Measurements from ENCODE around the gene PBX3. TPM values are rescaled to one million over a fixed set of nuclear protein-coding genes. Genes with fewer than 3 reads are reported as not detected.

The PBX3 gene
- total and polyA plus RNA-seq, 9 of the 15 experiments (the other 6 are each of a cell fraction or from before 2014, with no cell fraction given), result 0.14 to 5.8 (median 0.92) TPM

DNA sequence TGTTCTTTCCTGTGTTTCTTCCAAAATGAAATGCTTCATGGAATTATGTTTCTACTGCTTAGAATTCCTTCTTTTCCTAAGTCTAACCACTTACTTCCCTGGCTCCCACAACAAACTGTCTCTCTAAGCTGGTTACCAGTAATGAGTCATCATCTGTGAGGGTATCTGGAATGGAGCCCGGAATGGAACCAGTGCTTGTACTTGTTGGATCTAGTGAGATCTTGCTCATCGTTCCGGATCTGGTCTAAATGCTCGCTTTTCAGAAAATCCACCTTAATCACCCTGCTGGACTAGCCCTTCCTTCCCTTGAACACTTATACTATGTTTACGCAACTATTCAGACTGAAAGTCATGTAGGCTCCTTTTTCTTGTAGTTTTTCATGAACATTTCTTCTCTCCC is 184.8 kb downstream of the PBX3 start (continued):
- TF ChIP-seq, protein P1, sequence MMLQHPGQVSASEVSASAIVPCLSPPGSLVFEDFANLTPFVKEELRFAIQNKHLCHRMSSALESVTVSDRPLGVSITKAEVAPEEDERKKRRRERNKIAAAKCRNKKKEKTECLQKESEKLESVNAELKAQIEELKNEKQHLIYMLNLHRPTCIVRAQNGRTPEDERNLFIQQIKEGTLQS (IDR thresholded peaks at IDR 0.05), result peak; percentile 58
- TF ChIP-seq, protein P1 (CRISPR knock-in tag; conservative IDR thresholded peaks at IDR 0.05), result no peak
- TF ChIP-seq BRCA1 (IDR thresholded peaks at IDR 0.05) (no peak), BRCA1 (CRISPR knock-in tag; IDR thresholded peaks at IDR 0.05) (no peak)

DNA sequence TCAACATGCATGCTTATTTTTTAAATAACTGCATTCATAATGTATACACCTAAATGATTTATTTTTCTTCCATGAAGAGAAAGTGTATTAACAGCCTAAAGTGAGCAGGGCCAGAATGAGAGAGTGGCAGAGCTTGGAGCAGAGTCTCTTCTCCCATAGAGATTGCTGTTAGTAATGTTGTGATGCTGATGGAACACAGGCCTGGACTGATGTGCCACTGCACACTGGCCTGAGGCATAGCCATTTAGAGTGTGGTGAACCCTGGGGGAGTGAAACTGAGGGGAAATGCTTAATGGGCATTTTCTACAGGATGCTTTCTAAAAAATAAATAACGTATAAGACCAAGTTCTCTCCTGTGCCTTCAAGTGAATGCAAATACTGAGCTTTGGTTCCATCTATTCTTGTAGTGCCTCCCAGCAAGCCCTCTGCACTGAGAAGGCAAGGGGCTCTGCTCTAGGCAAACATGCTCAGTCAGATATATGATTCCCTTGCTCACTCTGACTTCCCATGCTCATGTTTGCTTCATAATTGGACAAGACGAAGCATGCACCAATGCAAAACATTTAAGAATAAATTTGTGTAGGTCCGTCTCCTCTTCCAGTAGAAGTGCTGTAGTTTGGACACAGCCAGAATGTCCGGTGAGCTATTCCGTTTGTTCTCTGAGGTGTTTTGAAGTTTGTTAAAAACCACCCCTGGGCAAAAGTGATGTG is 185.7 kb downstream of the PBX3 start:
- POLR2A ChIA-PET, result no interaction called here
- Histone ChIP-seq H3K9ac (ENCODE audit: insufficient read depth in 1 of 2, low read depth in 2 of 2, low read length in 2 of 2) (no peak overlapping the region), H2AFZ (ENCODE audit: low read depth, low read length) (no peak overlapping the region), H3K27me3 (ENCODE audit: control insufficient read depth in 2 of 2, insufficient read depth in 2 of 2, low read length in 2 of 2) (peaks cover 0 to 2% of the 10 kb centered on the region in 2 experiments; a peak in 2 of 5 replicates), H3K4me3 (no peak overlapping the region), H3K36me3 (ENCODE audit: control insufficient read depth, insufficient read depth, low read length) (no peaks in the 10 kb centered on the region), H3K79me2 (ENCODE audit: control insufficient read depth, insufficient read depth, low read length) (no peaks in the 10 kb centered on the region), H3K9me1 (ENCODE audit: control insufficient read depth, insufficient read depth, low read length) (no peaks in the 10 kb centered on the region), H3K4me1 (replicated peaks in 1 of 2; ENCODE audit: control insufficient read depth in 2 of 2, insufficient read depth in 2 of 2, low read length in 2 of 2) (no peaks in the 10 kb centered on the region), H4K20me1 (replicated peaks; ENCODE audit: control insufficient read depth, insufficient read depth, low read length) (no peaks in the 10 kb centered on the region), H3K9me3 (replicated peaks; ENCODE audit: control insufficient read depth, insufficient read depth, low read depth, low read length) (no peaks in the 10 kb centered on the region), H3K4me2 (ENCODE audit: insufficient read depth, low read length) (no peak overlapping the region), H3K27ac (ENCODE audit: extremely low read depth, low read depth, low read length) (no peak overlapping the region)
- no TSS peak for BruUV-seq (replicated peaks)
- intact Hi-C loops (cut with micrococcal nuclease), result no loop called here
- CTCF ChIA-PET (ENCODE audit: low intra/inter-chr PET ratio), result no interaction called here
- no peak for FAIRE-seq
- in situ Hi-C loops (cut with MboI), result no loop called here
- WGBS (ENCODE audit: insufficient coverage, low coverage, missing lambda C conversion rate), result 2% methylated on average over 5 of the region's 5 CpGs
- DNase-seq (ENCODE audit: extremely low read depth in 1 of 4, low spot score in 3 of 4), result no peak
- TF ChIP-seq POLR2G (IDR thresholded peaks at IDR 0.05; ENCODE audit: low read depth, low read length), result no peak
- TF ChIP-seq, protein P2, sequence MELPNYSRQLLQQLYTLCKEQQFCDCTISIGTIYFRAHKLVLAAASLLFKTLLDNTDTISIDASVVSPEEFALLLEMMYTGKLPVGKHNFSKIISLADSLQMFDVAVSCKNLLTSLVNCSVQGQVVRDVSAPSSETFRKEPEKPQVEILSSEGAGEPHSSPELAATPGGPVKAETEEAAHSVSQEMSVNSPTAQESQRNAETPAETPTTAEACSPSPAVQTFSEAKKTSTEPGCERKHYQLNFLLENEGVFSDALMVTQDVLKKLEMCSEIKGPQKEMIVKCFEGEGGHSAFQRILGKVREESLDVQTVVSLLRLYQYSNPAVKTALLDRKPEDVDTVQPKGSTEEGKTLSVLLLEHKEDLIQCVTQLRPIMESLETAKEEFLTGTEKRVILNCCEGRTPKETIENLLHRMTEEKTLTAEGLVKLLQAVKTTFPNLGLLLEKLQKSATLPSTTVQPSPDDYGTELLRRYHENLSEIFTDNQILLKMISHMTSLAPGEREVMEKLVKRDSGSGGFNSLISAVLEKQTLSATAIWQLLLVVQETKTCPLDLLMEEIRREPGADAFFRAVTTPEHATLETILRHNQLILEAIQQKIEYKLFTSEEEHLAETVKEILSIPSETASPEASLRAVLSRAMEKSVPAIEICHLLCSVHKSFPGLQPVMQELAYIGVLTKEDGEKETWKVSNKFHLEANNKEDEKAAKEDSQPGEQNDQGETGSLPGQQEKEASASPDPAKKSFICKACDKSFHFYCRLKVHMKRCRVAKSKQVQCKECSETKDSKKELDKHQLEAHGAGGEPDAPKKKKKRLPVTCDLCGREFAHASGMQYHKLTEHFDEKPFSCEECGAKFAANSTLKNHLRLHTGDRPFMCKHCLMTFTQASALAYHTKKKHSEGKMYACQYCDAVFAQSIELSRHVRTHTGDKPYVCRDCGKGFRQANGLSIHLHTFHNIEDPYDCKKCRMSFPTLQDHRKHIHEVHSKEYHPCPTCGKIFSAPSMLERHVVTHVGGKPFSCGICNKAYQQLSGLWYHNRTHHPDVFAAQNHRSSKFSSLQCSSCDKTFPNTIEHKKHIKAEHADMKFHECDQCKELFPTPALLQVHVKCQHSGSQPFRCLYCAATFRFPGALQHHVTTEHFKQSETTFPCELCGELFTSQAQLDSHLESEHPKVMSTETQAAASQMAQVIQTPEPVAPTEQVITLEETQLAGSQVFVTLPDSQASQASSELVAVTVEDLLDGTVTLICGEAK (IDR thresholded peaks at IDR 0.05), result no peak
- TF ChIP-seq, protein P2 (CRISPR knock-in tag; IDR thresholded peaks at IDR 0.05), result no peak
- no peak for TF ChIP-seq KLF13 (tag; IDR thresholded peaks at IDR 0.05; ENCODE audit: borderline replicate concordance, low read depth)
- ATAC-seq, result no peak
